ELR (cell line): ENCODE results near the gene ELL2.
"Not testable (repeated sequence)": the region's sequence is repeated elsewhere in the genome, so short reads cannot be mapped to it uniquely, and the experiment has no call there.

ENCODE experiments used
- DNase-seq: peaks from one replicate; pipeline ENCODE4 v3.0.0-alpha.2; 2015; ENCODE audit warnings: low read depth

ELL2 gene

GRCh38 chr5:95859661-95860060 is 102.0 kb downstream of the ELL2 start:
- DNase-seq = no peak

- DNase-seq = peak; percentile 99
Observed at GRCh38 chr5:95858661-95859595, 102.7 kb downstream of the ELL2 start.

- DNase-seq = peak; percentile 83
Observed at GRCh38 chr5:95858023-95858461, 103.6 kb downstream of the ELL2 start.

DNA sequence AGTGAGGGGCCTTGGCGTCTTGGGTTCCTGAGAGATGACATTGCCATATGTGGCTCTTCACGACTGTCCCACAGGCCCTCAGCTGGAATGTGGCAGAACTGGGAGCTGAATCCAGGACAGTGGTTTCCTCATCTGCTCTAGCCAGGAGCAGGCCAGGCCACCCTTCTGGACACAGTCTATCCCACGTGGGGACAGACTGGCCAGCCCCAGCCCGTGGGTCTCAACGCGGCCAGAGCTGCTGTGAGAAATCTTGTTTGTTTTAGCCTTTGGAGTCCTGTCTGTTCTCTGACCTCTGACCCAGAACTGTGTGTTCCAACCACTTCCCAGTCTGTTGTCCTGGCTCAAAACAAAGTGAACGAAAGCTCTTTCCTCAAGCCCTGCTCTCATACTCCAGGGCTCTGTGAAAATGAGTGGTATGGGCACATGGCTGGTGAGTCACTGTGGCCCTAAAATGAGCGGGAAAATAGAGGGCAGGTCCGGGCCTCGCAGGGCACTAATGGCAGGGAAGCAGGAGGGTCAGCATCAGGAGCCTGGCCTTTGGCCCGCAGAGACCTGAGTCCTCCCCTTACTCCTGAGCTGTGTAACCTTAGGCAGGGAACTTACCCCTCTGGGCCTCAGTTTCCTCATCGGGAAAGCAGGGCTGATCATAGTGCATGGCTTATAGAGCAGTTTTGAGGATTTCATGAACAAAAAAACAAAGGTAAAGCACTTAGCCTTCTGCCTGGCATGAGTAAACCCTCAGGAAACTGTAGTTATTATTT is 104.3 kb downstream of the ELL2 start:
- DNase-seq = peak; percentile 35

GRCh38 chr5:95856501-95856981 is 105.1 kb downstream of the ELL2 start:
- no peak for DNase-seq

GRCh38 chr5:95853490-95853889 is 108.2 kb downstream of the ELL2 start:
- no peak for DNase-seq

GRCh38 chr5:95852567-95852966 is 109.1 kb downstream of the ELL2 start:
- DNase-seq = no peak

- DNase-seq = not testable (repeated sequence)
Observed at GRCh38 chr5:95851141-95851540, 110.5 kb downstream of the ELL2 start.

DNA sequence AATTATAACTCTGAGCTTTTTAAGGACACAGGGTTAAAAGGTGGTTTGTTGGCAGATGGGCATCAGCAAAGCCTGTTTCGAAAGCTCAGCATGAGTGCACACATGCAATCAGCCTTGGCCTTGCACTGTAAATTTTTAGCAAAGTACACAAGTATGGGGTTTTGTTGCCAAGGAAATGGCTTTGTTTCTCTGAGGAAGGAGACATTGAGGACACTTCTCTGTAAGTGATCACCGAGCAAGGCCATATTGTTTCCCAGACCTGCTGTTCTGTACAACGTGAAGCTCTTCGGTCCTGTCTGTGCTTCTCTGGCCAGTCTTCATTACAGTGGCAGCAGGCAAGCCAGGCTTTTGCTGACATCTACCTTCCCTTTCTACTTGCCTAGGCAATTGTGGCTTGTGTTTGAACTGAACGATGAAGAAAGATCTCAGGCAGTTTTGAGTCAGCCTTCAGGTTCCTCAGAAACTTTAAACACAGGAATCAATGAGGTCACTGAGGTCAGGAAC is 111.2 kb downstream of the ELL2 start:
- no peak for DNase-seq

DNA sequence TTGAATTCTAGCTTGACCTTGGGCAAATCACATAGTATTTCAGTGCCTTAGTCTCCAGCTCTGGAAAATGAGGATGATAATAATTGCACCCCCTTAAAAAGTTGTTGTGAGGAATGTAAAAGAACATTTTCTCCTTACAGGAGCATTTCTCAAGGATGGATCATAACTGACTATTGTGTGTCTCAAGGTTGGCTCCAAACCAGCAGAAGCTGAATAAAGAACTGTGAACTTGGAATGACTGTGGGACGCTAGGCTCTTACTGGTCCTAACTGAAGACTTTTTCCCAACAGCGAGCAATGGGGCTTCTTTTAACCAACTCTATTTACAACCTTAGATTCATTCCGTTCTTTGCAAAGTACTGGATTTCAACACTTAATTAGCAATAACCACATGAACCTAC is 113.0 kb downstream of the ELL2 start:
- DNase-seq = peak; percentile 32

GRCh38 chr5:95847261-95847592 is 114.4 kb downstream of the ELL2 start:
- no peak for DNase-seq

DNA sequence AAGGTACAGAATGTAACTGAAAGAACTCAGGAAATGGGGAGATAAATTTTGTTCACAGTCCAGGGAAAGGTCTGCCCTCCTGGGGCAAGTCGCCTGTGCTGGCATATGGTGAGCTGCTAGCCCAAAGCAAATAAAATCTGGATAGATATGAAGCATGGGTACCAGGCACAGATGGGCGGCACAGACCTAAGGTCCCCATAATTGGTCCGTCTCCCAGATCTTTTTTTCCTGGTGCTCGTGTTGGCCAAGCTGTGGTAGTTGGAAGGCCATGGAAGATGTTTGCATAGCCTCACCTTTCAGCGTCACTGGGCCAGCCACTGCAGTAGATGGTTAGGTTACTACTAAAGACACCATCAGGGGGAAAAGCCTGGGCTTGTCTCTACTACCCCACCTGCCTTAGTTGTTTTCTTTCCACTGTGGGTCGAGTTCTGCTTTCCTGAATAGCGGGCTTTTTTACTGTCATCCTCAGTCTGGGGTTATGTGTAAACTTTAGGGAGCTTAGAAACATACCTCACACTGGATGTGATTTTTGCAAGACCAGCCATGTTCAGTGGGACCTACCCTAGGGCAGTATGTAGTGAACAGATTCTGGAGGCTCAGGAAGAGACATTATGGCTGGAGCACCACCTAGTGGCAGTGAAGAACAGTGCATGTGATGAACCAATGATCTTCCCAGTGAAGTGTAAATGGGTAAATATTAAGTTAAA is 114.9 kb downstream of the ELL2 start:
- DNase-seq = peak; percentile 79

GRCh38 chr5:95845391-95845790 is 116.3 kb downstream of the ELL2 start:
- DNase-seq = no peak

DNA sequence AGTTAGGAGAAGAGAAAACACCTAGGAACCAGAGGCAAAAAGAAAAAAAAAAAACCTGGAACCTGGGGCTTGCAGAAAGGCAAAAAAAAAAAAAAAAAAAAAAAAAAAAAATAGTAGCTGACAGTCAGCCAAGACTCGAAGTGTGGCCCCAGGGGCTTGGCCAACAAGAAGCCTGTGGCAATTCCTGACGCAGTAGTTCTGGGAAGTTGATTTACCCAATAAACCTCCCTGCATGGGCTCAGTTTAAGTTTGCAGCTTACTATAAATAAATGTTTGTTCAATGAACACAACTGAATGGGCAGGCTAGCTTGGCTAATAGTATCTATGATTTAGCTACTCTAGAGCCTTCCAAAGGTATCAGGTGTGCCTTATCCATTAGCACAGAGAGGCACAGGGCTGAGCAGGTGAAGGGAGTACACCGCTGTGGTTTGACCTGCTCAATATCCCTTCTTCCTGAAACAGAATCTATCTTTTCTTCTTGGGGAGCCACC is 117.9 kb downstream of the ELL2 start:
- no peak for DNase-seq

- DNase-seq = peak; percentile 86
Observed at GRCh38 chr5:95842854-95843544, 118.7 kb downstream of the ELL2 start.

DNA sequence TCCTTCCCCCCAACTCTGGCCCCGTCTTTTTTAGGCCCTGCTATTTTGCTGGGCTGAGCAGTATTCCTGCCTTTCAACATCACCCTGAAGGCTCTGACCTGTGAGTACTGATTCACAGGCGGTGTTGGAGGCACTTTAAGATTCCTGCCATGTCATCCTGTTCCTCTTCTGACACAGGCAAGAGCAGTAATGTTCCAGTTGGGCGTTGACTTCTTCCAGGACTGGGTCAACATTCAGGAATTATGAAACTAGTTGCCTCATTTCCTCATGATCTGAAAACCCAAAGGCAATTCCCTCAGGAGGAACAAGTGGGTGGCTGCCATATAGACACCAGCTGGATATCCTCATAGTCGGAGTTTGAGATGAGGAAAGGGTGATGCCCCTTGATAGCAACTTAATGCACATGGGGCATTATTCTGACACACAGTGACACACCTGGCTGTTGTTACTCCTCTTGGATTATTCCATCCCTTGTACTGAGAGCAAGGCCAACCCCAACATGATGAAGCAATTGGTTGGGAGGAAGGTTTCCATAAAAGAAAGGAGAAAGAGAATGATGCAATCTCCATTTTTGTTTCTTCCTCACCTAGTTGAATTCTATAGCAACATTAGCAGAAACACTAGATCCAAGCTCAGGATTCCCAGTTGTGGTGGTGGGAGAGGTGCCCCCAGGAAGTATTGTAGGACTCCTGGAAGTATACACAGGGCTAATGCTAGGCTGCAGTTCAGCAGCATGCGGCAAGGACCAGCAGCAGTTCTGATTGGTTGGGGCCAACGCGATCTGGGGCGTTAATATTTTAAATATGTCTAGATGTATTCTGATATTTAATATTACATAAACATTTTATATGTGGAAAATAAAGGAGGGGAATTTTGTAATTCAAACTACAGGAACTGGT is 119.5 kb downstream of the ELL2 start:
- peak; percentile 78 for DNase-seq

- no peak for DNase-seq
Observed at GRCh38 chr5:95840956-95841705, 120.5 kb downstream of the ELL2 start.

- DNase-seq = no peak
Observed at GRCh38 chr5:95839658-95840057, 122.0 kb downstream of the ELL2 start.

GRCh38 chr5:95838556-95838955 is 123.1 kb downstream of the ELL2 start:
- no peak for DNase-seq
